Stimulated activated CD4-positive, alpha-beta T cell treated with anti-CD3 and anti-CD28 coated beads, Interleukin-2, amount 100 ng/mL, for 48 hours (primary cell): Measurements from ENCODE around the gene MATN1.
"Not testable (repeated sequence)": the region's sequence is repeated elsewhere in the genome, so short reads cannot be mapped to it uniquely, and the experiment has no call there.

Source experiments
- DNase-seq, 2 donors: peaks; one replicate each; pipeline ENCODE4 v3.0.0-alpha.2; 2020

The MATN1 gene

DNA sequence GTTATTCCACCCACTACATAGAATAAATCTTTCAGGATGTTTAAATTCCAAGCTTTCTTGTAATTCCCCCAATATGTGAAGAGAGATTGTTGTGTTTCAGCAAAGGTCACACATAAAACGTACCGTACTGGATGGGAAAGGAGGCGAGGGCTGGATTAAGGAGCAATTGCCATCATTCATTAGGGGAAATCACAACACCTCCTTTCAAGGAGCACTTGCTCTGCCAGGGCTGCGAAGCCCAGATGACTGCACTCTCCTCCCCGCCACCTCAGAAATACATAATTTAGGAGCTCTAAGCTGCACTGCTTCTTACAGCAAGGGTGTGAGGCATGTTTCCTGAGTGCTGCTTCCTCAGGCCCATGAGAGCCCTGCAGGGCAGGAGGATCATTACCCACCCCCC, 29.6 kb downstream of the MATN1 start:
- no peak for DNase-seq

DNA sequence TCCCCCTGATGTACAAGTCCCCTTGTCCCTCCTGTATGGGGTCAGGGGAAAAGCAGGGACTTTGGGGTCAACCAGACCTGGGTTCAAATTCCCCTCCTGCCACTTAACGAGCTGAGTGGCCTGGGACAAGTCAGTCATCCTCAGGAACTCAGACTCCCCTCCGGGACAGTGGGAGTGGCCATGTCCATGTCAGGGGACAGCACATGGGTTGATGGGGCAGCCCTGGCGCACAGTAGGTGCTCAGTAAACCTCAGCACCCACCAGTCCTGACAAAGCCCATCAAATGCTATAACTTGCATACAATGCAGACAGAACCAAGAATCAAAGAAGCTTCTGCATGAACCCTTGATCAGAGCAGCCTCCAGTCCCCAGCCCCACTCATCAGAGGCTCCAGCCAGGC, 30.0 kb downstream of the MATN1 start:
- DNase-seq: no peak

DNA sequence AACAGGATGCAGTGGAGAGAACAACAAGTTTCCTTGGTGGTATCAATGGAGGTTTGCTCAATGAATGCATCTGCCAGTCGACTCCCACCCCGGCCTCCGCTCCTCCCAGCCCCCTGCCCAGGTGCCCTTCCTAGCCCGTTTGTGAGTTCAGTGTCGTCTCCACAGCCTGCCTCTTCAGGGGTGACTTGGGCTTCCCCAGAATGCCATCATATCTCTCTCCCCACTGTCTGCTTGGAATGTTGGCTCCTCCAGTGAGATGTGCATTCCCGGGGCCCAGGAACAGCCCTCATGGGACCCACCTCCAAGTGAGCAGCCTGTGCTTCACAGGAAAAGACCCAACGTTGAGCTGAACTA, 30.5 kb downstream of the MATN1 start:
- DNase-seq: no peak

DNA sequence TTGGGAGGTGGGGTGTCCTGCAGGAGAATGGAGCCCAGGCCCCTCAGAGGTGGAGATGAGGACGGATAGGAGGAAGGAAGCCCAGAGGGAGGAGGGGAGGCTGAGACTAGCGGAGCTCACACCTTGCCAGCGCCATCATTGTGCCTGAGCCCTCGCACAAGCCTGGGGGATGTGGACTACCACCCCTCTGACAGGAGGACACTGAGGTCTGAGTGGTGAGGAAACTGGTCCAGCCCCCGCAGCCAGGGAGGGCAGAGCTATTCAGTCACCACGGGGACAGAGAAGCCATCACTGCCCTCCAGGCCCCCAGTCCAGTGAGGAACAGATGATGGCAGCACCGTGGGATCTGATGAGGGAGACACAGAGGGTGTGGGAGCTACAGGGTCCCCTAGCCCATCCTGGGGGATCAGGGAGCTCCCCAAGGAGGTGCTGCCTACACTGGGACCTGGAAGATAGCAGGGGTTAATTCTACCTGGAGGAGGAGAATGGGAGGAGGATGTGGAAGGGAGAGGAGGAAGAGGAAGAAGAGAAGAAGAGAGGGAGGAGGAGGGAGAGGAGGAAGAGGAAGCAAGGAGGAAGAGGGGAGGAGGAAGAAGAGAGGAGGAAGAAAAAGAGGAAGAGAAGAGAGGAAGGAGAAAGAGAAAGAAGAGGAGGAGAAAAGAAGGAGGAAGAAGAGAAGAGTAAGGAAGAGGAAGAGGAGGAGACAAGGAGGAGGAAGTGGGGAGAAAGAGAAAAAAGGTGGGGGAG, 31.0 kb downstream of the MATN1 start:
- no peak for DNase-seq

DNA sequence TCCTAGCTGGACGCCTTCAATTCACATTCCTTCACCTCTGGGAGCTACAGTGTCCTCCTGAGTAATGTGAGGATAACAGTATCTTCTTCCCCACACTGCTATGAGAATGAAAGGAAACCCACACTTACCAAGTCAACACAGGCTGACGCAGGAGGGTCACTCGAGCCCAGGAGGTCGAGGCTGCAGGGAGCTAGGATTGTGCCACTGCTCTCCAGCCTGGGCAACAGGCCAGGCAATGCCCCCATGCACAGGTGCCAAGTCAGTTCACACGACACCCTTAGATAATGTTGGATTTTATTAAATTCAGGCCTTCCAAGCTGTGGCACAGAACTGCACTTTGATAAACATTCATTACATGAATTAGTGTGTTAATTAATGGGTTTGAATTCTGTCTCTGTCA, 31.9 kb downstream of the MATN1 start:
- no peak for DNase-seq

DNA sequence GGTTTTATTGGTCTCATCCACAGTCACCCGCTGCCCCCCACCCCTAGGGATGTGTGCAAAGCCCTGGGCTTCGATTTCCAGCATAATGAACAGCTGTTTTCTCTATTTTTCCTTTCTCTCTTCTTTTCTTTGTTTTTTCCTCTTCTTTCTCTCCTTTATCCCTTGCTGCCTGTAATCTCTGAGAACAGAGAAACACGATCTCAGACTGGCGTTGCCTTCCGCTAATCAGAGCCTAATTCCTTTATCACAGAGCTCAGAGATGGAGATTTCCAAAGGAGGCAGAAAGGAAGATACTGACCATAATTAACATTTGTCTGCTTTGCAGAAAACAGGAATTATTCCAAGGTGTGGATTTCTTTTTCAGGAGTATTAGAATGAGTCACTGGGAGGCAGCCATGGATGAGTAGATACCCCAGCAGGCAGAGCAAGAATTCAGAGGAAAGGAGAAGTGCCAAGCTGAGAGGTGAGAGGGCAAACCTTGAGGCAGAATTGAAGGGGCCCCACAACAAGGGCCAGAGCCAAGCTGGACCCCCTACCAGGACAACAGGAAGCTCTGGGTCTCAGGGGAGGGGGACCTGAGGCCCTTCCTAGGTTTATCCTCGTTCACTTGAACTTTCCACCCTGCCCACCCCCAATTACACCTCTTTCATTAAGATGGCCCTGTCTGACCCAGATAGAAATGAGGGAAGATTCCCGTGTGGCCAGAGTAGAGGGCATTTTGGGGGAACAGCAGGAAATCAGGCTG, 33.3 kb downstream of the MATN1 start:
- DNase-seq: no peak

DNA sequence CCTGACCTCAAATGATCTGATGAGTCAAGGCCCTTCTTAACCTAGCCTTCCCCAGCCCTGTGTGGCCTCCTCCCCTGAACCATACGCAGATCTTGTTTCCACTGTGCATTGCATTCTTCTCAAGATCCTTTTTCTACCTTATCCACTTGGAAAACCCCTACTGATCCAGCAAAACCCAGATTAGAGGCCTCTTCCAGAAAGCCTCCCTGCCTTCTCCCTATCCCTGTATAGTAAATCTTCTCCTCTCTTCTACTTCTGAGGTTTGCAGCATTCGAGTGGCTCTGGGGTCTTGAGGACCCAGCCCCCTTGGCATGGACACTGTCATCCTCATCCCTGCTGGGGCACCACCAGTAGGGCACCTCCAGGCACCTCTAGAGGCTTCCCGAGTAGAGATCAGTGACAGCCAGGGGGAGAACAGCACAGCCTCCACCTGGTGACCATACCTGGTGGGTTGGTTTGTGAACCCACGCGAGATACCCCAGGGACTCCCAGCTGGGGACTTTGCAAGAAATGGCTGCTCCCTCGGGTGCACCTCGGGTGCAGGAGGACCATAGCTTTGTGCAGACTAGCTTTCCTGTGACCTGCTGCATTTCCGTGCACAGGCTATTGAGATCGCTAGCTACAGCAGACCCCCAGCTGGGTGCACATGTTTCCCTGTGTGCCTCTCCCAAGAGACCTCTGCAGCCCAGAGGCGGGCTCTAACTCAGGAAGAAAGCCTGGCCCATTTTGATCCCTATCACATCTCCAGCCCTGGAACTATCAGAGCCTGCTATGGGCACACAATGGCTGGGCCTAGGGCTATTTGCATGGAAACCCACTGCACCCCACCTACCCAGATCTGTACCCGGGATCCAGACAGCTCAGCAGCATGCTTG, 34.2 kb downstream of the MATN1 start:
- no peak for DNase-seq

DNA sequence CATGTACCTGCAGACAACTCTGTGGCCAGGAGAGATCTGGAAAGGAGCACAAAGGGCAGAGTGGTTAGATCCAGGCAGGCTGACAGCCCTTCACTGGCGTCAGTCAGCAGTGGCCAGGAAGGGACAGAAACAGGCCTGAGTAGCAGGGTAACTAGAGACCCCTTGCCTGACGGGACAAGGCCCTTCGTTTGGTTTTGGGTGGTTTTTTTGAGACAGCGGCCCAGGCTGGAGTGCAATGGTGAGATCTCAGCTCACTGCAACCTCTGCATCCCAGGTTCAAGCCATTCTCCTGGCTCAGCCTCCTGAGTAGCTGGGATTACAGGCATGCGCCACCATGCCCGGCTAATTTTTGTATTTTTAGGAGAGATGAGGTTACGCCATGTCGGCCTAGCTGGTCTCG, 34.9 kb downstream of the MATN1 start:
- not testable (repeated sequence) for DNase-seq

DNA sequence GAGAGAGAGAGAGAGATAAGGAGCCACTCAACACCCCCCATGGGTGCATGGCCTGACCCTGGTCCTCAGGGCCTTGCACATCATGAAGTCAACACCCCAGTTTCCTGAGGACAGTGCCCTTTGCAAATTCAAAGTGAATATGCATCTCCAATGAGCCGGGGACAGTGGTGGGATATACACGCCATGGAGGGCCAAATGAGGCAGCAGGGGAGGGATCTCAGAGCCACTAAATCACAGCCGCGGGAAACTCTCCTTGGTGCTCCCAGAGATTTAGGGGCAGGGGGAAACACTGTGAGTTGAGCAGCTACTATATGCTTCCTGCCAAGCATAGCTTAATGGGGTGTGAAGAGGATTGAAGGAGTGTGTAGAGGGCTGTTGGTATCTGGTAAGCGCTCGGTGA, 35.5 kb downstream of the MATN1 start:
- no peak for DNase-seq

DNA sequence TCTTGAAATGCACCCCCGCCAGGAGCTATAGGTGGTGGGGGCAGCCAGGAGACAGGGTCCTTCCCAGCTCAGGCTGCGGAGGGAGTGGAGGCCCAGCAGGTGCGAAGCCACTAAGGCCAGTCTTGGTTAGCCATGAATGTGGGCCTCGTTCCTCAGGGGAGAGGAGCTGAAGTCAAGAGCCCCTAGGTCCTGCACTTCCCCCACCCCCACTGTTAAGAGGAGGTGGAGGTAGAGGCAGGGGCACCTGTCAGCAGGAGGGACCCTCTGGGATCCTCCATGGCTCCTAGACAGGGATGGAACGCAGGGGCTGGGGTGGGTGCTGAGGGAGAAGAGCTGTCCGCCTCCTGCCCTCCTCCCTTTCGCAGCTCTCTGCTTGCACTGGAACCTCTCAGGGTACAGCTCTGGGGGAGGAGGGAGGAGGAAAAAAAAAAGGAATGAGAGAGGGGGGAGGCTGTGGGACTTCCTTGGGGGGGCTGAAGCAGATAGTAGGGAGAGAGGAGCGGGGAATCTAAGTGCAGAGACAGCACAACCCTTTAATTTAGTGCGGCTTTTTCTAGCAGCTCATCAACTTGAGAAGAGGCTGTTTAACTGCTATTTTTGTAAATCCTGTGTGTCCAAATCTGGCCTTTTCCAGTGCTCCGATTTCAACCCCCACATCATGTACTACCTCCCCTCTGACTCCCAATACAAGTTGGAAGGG, 37.0 kb downstream of the MATN1 start:
- no peak for DNase-seq

DNA sequence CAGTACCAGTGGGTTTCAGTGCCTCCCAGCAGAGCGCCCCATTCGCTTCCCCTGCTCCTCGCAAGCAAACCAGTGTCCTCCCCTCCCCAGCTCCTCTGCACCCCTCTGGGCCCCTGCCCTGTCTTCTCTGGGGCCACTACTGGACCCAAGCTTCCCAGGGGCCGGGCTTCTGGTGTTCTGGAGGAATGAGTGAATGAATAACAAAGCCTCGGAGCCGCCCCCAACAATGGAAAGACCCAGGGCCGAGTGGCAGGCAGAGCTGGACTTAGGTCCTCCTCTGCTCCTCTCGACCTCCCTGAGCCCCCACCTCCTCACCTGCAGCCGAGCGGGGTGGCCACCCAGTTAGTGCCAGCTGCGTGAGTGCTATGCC, 37.6 kb downstream of the MATN1 start:
- no peak for DNase-seq

DNA sequence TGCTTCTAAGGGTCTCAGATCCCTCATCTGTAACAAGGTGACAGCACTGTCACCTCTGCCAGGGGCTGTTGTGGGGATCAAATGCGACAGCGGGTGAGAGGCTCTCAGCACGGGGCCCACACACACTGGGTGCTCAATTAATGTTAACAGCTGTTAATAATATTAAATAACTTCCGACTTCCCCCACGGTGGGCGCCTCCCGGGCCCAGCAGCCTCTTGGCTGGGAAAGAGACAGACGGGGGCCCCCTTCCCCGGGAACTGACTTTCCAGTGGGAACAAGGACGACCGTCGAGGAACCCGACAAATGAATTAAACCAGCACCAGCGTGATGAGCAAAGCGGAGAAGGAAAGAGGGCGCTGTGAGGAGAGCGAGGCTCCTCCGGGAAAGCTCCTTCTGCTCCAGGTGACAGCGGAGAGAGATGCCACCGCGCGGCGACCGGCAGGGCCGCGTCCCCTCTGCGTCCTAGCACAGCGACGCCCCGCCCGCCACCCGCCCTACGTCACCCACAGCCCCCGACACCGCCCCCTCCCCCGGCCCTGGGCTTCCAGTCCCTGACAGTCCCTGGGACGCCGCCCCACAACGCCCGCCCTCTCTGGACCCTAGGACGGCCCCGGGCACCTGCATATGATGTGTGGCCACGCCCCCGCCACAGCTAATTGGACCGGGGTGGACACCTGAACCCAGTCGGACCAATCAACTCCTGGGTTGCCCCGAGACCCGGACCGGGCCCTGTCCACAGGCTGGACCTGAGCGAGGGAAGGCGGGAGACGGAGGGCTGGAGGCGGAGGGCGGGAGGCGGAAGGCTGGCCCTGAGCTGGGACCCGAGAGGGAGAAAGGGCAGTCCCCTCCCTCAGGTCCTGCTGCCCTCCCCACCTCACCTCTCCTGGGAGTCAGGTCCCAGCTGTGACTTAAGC, 38.2 kb downstream of the MATN1 start:
- DNase-seq: no peak

DNA sequence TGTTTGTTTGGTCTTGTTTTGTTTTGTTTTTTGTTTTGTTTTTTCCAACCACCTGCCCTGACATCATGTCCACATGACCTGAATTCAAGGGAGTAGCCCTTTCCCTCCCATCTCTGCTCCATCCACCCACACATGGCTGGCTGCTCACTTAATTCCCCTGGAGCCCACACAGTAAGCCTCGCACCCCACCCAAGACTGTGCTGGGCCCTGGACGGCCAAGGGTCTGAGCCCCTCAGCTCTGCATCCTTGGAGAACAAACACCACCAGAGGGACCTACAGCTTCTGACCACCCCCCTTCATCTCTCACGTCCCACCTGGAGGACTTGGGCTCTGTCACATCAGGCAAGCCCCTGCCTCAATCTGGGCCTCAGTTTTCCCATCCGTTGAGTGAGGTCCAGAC, 39.1 kb downstream of the MATN1 start:
- DNase-seq: no peak

DNA sequence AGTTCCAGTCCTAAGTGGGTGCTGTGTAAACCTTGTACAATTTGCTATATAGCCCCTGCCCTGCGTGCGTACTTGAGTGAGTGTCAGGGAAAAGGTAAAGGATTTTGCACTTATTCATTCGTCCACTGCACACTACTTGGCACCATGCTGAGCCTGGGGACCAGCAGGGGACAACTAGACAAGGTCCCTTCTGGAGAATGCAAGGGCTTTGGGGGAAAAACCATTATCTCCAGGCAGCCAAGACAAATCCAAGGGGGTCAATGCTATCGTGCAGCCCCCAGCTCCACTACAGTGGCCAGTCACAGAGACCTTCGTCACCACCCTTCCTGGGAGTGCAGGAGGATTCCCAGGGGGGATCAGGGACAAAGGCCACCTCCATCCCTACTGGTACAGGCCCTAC, 39.7 kb downstream of the MATN1 start:
- no peak for DNase-seq

DNA sequence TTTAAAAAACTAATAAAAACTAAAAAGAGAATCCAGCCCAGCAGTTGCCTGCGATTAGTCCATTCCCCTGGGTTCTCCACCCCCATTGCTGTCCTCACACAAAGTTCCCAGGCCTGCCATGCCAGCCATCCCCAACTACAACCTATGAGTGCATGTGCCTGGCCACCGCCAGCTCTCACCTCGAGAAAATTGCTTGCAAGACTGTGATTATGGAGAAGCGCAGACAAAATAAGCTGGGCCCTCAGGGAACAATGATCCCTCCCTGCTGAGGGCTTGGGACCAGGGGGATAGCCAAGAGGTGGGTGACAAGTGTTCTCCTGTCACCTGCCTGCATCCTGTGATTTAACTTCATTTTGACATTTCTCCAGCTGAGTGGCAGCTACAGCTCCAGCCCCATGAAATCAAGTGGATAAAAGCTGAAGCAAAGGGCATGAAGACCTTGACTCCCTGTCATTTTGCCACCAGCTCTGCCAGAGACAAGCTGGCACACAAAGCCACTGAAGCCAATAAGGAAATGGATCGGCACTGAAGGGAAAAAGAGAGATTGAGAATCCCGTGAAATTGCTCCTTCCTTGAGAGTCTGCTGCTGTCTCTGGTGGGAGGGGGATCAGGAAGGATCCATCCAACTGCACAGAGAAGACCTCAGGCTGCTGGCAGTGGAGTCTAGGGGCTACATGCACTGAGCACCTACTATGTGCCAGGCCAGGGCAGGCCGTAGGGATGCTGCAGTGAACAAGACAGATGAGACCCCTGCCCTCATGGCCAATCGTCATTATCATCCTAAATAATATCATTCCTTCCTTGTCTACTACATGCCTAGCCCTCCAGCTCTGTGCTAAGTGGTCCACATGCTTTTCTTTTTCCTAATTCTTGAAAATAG, 40.7 kb downstream of the MATN1 start:
- DNase-seq: no peak

DNA sequence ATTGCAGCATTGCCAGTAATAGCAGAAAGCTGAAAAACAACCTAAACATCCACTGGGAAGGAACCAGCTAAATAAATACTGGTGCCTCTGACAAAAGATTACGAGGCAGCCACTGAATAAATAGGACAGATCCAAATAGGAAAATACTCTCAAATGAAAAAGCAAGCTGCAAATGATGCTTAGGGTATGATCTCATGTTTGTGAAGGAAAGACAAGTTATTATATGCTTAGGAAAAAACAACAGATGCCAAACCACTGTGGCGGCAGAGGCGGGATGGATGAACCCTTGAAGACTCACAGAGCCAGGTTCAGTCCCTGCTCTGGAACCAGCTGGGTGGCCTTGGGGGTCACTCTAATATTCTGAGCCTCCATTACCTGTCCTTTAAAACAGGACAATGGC, 41.6 kb downstream of the MATN1 start:
- no peak for DNase-seq

DNA sequence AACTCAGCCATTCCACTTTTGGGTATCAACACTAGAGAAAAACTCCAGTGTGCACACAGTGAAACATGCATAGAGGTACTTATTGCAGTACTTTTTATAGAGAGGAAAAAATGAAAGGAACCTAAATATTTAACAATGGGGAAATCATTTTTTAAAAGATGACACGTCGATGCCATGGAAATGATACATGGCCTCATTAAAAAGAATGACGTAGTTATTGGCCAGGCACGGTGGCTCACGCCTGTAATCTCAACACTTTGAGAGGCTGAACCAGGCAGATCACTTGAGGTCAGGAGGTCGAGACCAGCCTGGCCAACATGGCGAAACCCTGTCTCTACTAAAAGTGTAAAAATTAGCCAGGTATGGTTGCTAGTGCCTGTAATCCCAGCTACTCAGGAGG, 42.5 kb downstream of the MATN1 start:
- DNase-seq: no peak

DNA sequence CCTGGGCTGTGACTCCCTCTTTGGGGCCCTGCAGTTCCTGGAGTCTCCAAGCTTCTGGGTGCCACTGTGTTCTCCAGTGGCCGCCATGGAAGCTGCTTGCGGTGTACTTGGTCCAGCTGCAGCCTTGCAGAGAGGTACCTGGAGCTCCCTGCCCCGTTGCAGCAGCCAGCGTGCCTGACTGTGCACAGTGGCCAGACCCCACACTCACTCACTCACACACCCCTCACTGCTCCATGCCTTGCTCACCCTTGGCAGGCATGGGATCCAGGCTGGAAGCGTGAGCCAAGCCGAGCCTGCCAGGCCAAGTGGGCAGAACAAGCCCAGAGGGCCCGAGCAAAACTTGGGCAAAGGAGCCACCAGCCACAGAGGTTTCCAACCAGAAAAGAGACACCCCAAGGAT, 43.0 kb downstream of the MATN1 start:
- no peak for DNase-seq

DNA sequence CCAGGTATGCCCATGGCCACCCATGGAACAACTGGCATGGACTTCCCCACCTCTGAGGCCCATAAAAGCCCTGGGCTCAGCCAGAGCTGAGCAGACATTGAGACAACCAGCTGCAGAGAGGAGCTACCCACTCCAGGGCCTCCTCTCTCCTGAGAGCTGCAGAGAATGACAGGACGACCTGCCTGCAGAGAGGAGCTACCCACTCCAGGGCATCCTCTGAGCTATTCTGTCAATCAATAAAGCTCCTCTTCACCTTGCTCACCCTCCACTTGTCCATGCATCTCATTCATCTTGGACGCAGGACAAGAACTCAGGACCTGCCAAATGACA, 43.4 kb downstream of the MATN1 start:
- DNase-seq: no peak

DNA sequence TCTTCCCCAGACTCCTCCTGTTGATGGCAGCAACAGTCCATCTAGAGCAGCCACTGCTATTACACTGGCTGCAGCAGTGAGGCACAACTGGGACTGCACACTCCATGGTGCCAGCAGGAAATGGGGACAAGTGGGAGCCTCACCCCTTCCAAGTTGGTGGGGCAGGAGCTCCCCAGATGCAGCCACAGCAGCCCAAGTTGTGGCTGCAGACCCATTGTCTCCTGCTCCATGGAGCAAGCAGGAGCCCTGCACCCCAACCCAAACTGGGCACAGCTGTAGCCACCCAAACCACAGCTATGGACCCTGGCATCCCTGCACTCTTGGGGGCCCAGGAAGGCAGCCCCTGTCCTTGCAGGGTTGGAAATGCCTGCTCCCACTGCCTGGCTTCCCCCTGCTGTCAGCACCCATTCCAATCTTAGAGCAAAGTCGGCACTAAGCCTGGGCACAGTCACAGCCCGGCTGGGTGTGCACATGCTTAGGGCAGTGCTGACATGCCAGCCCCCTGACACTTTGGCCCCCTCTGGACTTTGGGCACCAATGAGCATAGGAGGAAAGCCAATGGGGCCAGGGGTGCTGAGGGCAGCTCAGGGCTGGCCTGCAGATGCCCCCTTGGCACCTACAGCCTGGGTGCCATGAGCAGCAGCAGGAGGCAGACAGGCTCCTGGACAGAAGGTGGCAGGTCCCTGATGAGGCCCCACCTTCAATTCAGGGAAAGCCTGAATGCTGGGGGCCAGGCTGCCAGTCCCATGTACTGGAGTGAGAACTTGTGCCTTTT, 44.0 kb downstream of the MATN1 start:
- no peak for DNase-seq
